IMR-90 (cell line): ENCODE measurements around the gene PITPNC1. TPM values are rescaled to one million over a fixed set of nuclear protein-coding genes. Genes with fewer than 3 reads are reported as not detected.
A peak's percentile ranks its signal among the peaks of the same experiment; 100 is the strongest.

Experiments used
- ATAC-seq: fragments of 200-7000 bp; cut with Tn5 transposase; 2 replicates; pipeline ENCODE4 v1.9.1; 2020; ENCODE audit warnings: low read depth, mild to moderate bottlenecking, moderate library complexity
- BruUV-seq: library from RNA; stranded (reverse); fragments of 400-500 nt; replicated peaks from 2 replicates; lab custom pipeline; 2021; lab: Mats Ljungman, UMichigan
- CTCF ChIA-PET: fragments of 300-600 bp; formaldehyde crosslinking; extraction: SDS; loops from one replicate; lab custom pipeline; 2021; ENCODE audit warnings: antibody characterized with exemption; lab: Yijun Ruan, JAX
- POLR2A ChIA-PET: fragments of 300-600 bp; sonication (Branson Sonifier 250); formaldehyde crosslinking; loops from one replicate; lab custom pipeline; 2022; ENCODE audit warnings: antibody characterized with exemption; ENCODE audit not compliant: unreplicated experiment; lab: Charles Lee
- DNase-seq: peaks from one replicate; pipeline ENCODE4 v3.0.0; 2013
- H2AFZ ChIP-seq: replicated peaks from 2 replicates; pipeline ENCODE3; 2013; ENCODE audit warnings: low read length, mild to moderate bottlenecking; ENCODE audit not compliant: poor library complexity
- H2AK5ac ChIP-seq: 2 replicates; pipeline ENCODE4 v1.6.1; 2013; ENCODE audit warnings: low read depth, low read length, inconsistent platforms
- H2AK9ac ChIP-seq: replicated peaks from 2 replicates; pipeline ENCODE3; 2013; ENCODE audit warnings: mild to moderate bottlenecking, low read depth, low read length, moderate library complexity; ENCODE audit not compliant: poor library complexity
- H2BK120ac ChIP-seq: 2 replicates; pipeline ENCODE4 v1.6.1; 2013; ENCODE audit warnings: low read depth, low read length, inconsistent platforms
- H2BK15ac ChIP-seq: 3 replicates; pipeline ENCODE4 v1.6.1; 2013; ENCODE audit warnings: low read depth, low read length, inconsistent platforms
- H2BK20ac ChIP-seq: 2 replicates; pipeline ENCODE4 v1.6.1; 2013; ENCODE audit warnings: low read depth, mild to moderate bottlenecking, inconsistent platforms, low read length, moderate library complexity
- H2BK5ac ChIP-seq: 2 replicates; pipeline ENCODE4 v1.6.1; 2013; ENCODE audit warnings: mild to moderate bottlenecking, low read depth, low read length, inconsistent platforms; ENCODE audit not compliant: poor library complexity, severe bottlenecking
- H3K14ac ChIP-seq: replicated peaks from 2 replicates; pipeline ENCODE4 v1.6.1; 2013; ENCODE audit warnings: low read depth, low read length, inconsistent platforms
- H3K18ac ChIP-seq: 2 replicates; pipeline ENCODE4 v1.6.1; 2013; ENCODE audit warnings: low read depth, low read length, control low read depth
- H3K23ac ChIP-seq: 2 replicates; pipeline ENCODE4 v1.6.1; 2013; ENCODE audit warnings: low read depth, low read length, inconsistent platforms
- H3K27ac ChIP-seq: 2 replicates; pipeline ENCODE4 v1.5.1; 2013; ENCODE audit warnings: mild to moderate bottlenecking, control low read depth, low read length; ENCODE audit not compliant: insufficient read depth
- H3K27me3 ChIP-seq: 2 replicates; pipeline ENCODE4 v1.6.1; 2013; ENCODE audit warnings: low read length; ENCODE audit not compliant: control insufficient read depth, insufficient read depth
- H3K36me3 ChIP-seq: 2 replicates; pipeline ENCODE4 v1.6.1; 2013; ENCODE audit warnings: low read length, mixed read lengths; ENCODE audit not compliant: control insufficient read depth, insufficient read depth
- H3K4ac ChIP-seq: 2 replicates; pipeline ENCODE4 v1.6.1; 2013; ENCODE audit warnings: low read depth, low read length, inconsistent platforms
- H3K4me1 ChIP-seq: 2 replicates; pipeline ENCODE4 v1.6.1; 2013; ENCODE audit warnings: low read length, mixed read lengths; ENCODE audit not compliant: control insufficient read depth, insufficient read depth
- H3K4me2 ChIP-seq: 2 replicates; pipeline ENCODE4 v1.6.1; 2013; ENCODE audit warnings: low read depth, mild to moderate bottlenecking, control low read depth, low read length, moderate library complexity
- H3K4me3 ChIP-seq: 2 replicates; pipeline ENCODE4 v1.5.1; 2013; ENCODE audit warnings: low read depth, mild to moderate bottlenecking, control low read depth, low read length, moderate library complexity; ENCODE audit not compliant: insufficient read depth
- H3K56ac ChIP-seq: 2 replicates; pipeline ENCODE4 v1.6.1; 2013; ENCODE audit warnings: low read length, inconsistent platforms; ENCODE audit not compliant: insufficient read depth; ENCODE audit errors: extremely low read depth
- H3K79me1 ChIP-seq, 2 experiments: 2 replicates each; pipeline ENCODE4 v1.6.1; 2013; ENCODE audit warnings: low read length in 2 of 2, inconsistent platforms in 1 of 2, low read depth in 1 of 2
- H3K9ac ChIP-seq: 2 replicates; pipeline ENCODE4 v1.6.1; 2013; ENCODE audit warnings: low read depth, low read length, control low read depth
- H3K9me1 ChIP-seq: 2 replicates; pipeline ENCODE4 v1.6.1; 2013; ENCODE audit warnings: low read length, inconsistent platforms; ENCODE audit not compliant: insufficient read depth
- H3K9me3 ChIP-seq: 2 replicates; pipeline ENCODE4 v1.6.1; 2013; ENCODE audit warnings: low read length; ENCODE audit not compliant: control insufficient read depth, insufficient read depth
- H4K20me1 ChIP-seq: 2 replicates; pipeline ENCODE4 v1.6.1; 2013; ENCODE audit warnings: low read length, inconsistent platforms; ENCODE audit not compliant: insufficient read depth
- H4K5ac ChIP-seq: 2 replicates; pipeline ENCODE4 v1.6.1; 2013; ENCODE audit warnings: mild to moderate bottlenecking, low read depth, low read length, control low read depth
- H4K8ac ChIP-seq, 2 experiments: 2 replicates each; pipeline ENCODE4 v1.6.1; 2013; ENCODE audit warnings: low read depth in 2 of 2, low read length in 2 of 2, control low read depth in 1 of 2, inconsistent platforms in 1 of 2
- H4K91ac ChIP-seq: 2 replicates; pipeline ENCODE4 v1.6.1; 2013; ENCODE audit warnings: low read depth, low read length, inconsistent platforms; ENCODE audit not compliant: insufficient read depth
- CEBPB ChIP-seq: IDR thresholded peaks from 2 replicates; pipeline ENCODE4 v1.6.1; 2012; ENCODE audit warnings: low read depth, low read length, improper control_type of control experiment
- FOS ChIP-seq: fragments of 150-350 bp; IDR thresholded peaks from 2 replicates; pipeline ENCODE4 v1.6.1; 2016; ENCODE audit warnings: low read depth, low read length
- MAZ ChIP-seq: IDR thresholded peaks from 2 replicates; pipeline ENCODE4 v1.6.1; 2012; ENCODE audit warnings: low read depth, mild to moderate bottlenecking, low read length, improper control_type of control experiment, moderate library complexity, borderline replicate concordance
- RAD21 ChIP-seq: IDR thresholded peaks from 2 replicates; pipeline ENCODE4 v1.6.1; 2012; ENCODE audit warnings: low read length, improper control_type of control experiment
- RFX5 ChIP-seq: IDR thresholded peaks from 2 replicates; pipeline ENCODE4 v1.8.0; 2012; ENCODE audit warnings: low read depth, mild to moderate bottlenecking, low read length, moderate library complexity
- USF2 ChIP-seq: fragments of 150-350 bp; IDR thresholded peaks from 2 replicates; pipeline ENCODE4 v1.6.1; 2017; ENCODE audit warnings: mild to moderate bottlenecking, antibody characterized with exemption, low read length, low read depth
- WGBS, 2 experiments: methylation state at CpG; one replicate each; pipeline versions ENCODE4 v1.1.5 to v1.1.7; 2013; ENCODE audit warnings: missing lambda C conversion rate in 2 of 2; ENCODE audit not compliant: insufficient read length in 1 of 2; ENCODE audit errors: extremely low coverage in 2 of 2; 5-methylcytosine and 5-hydroxymethylcytosine counted together
- dilution Hi-C: fragments of 300-500 bp; cut with HindIII; formaldehyde crosslinking; loops from one replicate; pipeline ENCODE4 v1.14.3; 2018; ENCODE audit warnings: low sequenced_read_pairs; ENCODE audit not compliant: unreplicated experiment
- in situ Hi-C: fragments of 300-500 bp; cut with MboI; formaldehyde crosslinking; loops from 3 replicates; pipeline ENCODE4 v1.14.3; 2019; ENCODE audit warnings: low sequenced_read_pairs, inconsistent platforms, mixed read lengths
- intact Hi-C: fragments of 100-400 bp; cut with micrococcal nuclease; formaldehyde crosslinking; loops from 2 replicates; pipeline ENCODE4 v1.10.0; 2022
- polyA plus RNA-seq, 3 experiments: library from polyadenylated mRNA; depleted of rRNA; stranded (reverse); fragments of >200 nt; gene quantifications; 2 replicates each; pipeline ENCODE4 v1.2.3, GENCODE V29; 2012; ENCODE audit warnings: low replicate concordance in 1 of 3
- total RNA-seq: library from RNA; depleted of rRNA; stranded (reverse); fragments of >200 nt; gene quantifications from 2 replicates; pipeline ENCODE4 v1.2.3, GENCODE V29; 2012

The PITPNC1 gene
- total and polyA plus RNA-seq, 2 of the 4 experiments (the other 2 are of a cell fraction) = 4.1 TPM

GRCh38 chr17:67544364-67544955 is 167.4 kb downstream of the PITPNC1 start:
- Histone ChIP-seq H3K4me1 (peaks cover 4% of the 10 kb centered on the region), H2AFZ (no peak overlapping the region), H3K56ac (no peak overlapping the region), H2BK120ac (no peak overlapping the region), H2AK9ac (peak overlapping the region; percentile 70), H2BK5ac (no peak overlapping the region), H3K23ac (0 out of 2 replicates have a peak overlapping the region, but pooled peaks have one; percentile 9), H3K18ac (no peak overlapping the region), H3K9me3 (no peaks in the 10 kb centered on the region), H3K14ac (no peak overlapping the region), H2BK15ac (no peak overlapping the region), H4K91ac (no peak overlapping the region), H3K4ac (no peak overlapping the region), H3K4me3 (no peak overlapping the region), H3K27me3 (no peaks in the 10 kb centered on the region), H3K4me2 (no peak overlapping the region), H3K36me3 (no peaks in the 10 kb centered on the region), H4K20me1 (no peaks in the 10 kb centered on the region), H3K79me1 (peaks cover 0 to 8% of the 10 kb centered on the region in 2 experiments; a peak in 2 of 4 replicates), H2BK20ac (no peak overlapping the region), H3K27ac (no peak overlapping the region), H4K8ac (no peak overlapping the region), H3K9ac (no peak overlapping the region), H2AK5ac (no peak overlapping the region), H4K5ac (no peak overlapping the region), H3K9me1 (0 out of 2 replicates have a peak, but pooled peaks cover 2% of the 10 kb centered on the region)
- ChIA-PET POLR2A (no interaction called here), CTCF (interaction anchor here (0.9 kb wide), 1 partner anchor 166 kb away, joined by 4 read pairs; no protein-coding TSS in a partner anchor)
- intact Hi-C loops (no loop called here), dilution Hi-C loops (no loop called here), in situ Hi-C loops (no loop called here)
- 83% methylated on average over 2 of the region's 6 CpGs; no CpG with 5 or more reads in 1 of the 2 experiments for WGBS, 2 experiments
- TF ChIP-seq RAD21 = no peak
- no peak for TF ChIP-seq FOS
- TF ChIP-seq MAZ = no peak
- no peak for TF ChIP-seq USF2
- TF ChIP-seq CEBPB = no peak
- TF ChIP-seq RFX5 = no peak
- no peak for ATAC-seq
- DNase-seq = no peak
- BruUV-seq = no TSS peak
